WTC11 (cell line): ENCODE data around the gene SEMA5B.

ENCODE experiments used
- CTCF ChIP-seq: fragments of 200-600 bp; IDR thresholded peaks from 2 replicates; pipeline ENCODE4 v1.8.0; 2022; ENCODE audit warnings: antibody characterized with exemption
- ESRRA ChIP-seq: sonication (generic); formaldehyde crosslinking; IDR thresholded peaks from 2 replicates; pipeline ENCODE4 v1.8.1; 2022; ENCODE audit warnings: mild to moderate bottlenecking, missing genetic modification reagents, borderline replicate concordance
- HMGXB4 ChIP-seq: sonication (generic); formaldehyde crosslinking; IDR thresholded peaks from 2 replicates; pipeline ENCODE4 v1.8.1; 2023; ENCODE audit warnings: mild to moderate bottlenecking, moderate library complexity, missing genetic modification reagents
- IRF1 ChIP-seq: sonication (generic); formaldehyde crosslinking; IDR thresholded peaks from 2 replicates; pipeline ENCODE4 v1.8.0; 2023; ENCODE audit warnings: missing genetic modification reagents
- JUN ChIP-seq: sonication (generic); formaldehyde crosslinking; IDR thresholded peaks from 2 replicates; pipeline ENCODE4 v1.8.0; 2023; ENCODE audit warnings: mild to moderate bottlenecking, missing genetic modification reagents
- MAX ChIP-seq: sonication (generic); formaldehyde crosslinking; IDR thresholded peaks from 2 replicates; pipeline ENCODE4 v1.8.0; 2022; ENCODE audit warnings: mild to moderate bottlenecking, missing genetic modification reagents
- RELA ChIP-seq: sonication (generic); formaldehyde crosslinking; IDR thresholded peaks from 2 replicates; pipeline ENCODE4 v1.8.1; 2022; ENCODE audit warnings: missing genetic modification reagents, mild to moderate bottlenecking, borderline replicate concordance
- ZNF121 ChIP-seq: sonication (generic); formaldehyde crosslinking; IDR thresholded peaks from 2 replicates; pipeline ENCODE4 v1.8.0; 2023; ENCODE audit warnings: missing genetic modification reagents
- ZNF317 ChIP-seq: sonication (generic); formaldehyde crosslinking; IDR thresholded peaks from 2 replicates; pipeline ENCODE4 v1.8.1; 2023; ENCODE audit warnings: low read depth, mild to moderate bottlenecking, moderate library complexity, missing genetic modification reagents, borderline replicate concordance

GRCh38 chr3:122942239-122942638, 85.3 kb downstream of the SEMA5B start:
- no peak for TF ChIP-seq ZNF317 (CRISPR knock-in tag)
- no peak for TF ChIP-seq IRF1
- no peak for TF ChIP-seq CTCF
- TF ChIP-seq JUN (CRISPR knock-in tag), result no peak
- TF ChIP-seq HMGXB4 (CRISPR knock-in tag), result no peak
- TF ChIP-seq ZNF121, result no peak
- no peak for TF ChIP-seq ESRRA
- no peak for TF ChIP-seq RELA
- TF ChIP-seq MAX (CRISPR knock-in tag), result no peak
